AG04450 (cell line): ENCODE measurements around the gene FAM131A. TPM values are rescaled to one million over a fixed set of nuclear protein-coding genes. Genes with fewer than 3 reads are reported as not detected.
A peak's percentile ranks its signal among the peaks of the same experiment; 100 is the strongest.

Experiments used
- CTCF ChIA-PET: fragments of 300-600, 350-600 bp; formaldehyde crosslinking; extraction: SDS; loops from one replicate; lab custom pipeline; 2022; ENCODE audit warnings: antibody characterized with exemption, inconsistent platforms; lab: Charles Lee
- POLR2A ChIA-PET: fragments of 350-600 bp; formaldehyde crosslinking; extraction: SDS; loops from one replicate; lab custom pipeline; 2021; ENCODE audit warnings: antibody characterized with exemption, inconsistent platforms; lab: Yijun Ruan, JAX
- DNase-seq: peaks from one replicate; pipeline ENCODE4 v3.0.0-alpha.2; 2011; ENCODE audit warnings: low read depth, low spot score
- H3K27ac ChIP-seq: one replicate; pipeline ENCODE4 v1.5.1; 2012; ENCODE audit warnings: low read depth, low read length, control low read depth
- H3K27me3 ChIP-seq: one replicate; pipeline ENCODE4 v1.6.0; 2012; ENCODE audit warnings: low read length; ENCODE audit not compliant: control insufficient read depth, insufficient read depth
- H3K4me3 ChIP-seq: 2 replicates; pipeline ENCODE4 v1.5.1; 2011; ENCODE audit warnings: mild to moderate bottlenecking, low read depth, low read length, control low read depth
- H3K9me3 ChIP-seq: 2 replicates; pipeline ENCODE4 v1.5.1; 2012; ENCODE audit warnings: low read length; ENCODE audit not compliant: control insufficient read depth, insufficient read depth
- polyA plus RNA-seq: library from polyadenylated mRNA; depleted of rRNA; stranded (reverse); fragments of >200 nt; gene quantifications from 2 replicates; pipeline ENCODE4 v1.2.3, GENCODE V29; 2011
- TF ChIP-seq, protein P1 (sequence below): IDR thresholded peaks from 2 replicates; pipeline ENCODE4 v1.5.1; 2011; ENCODE audit warnings: low read depth, low read length, control low read depth, inconsistent platforms

Gene FAM131A
- polyA plus RNA-seq, 1 experiment = 8.5 TPM

DNA sequence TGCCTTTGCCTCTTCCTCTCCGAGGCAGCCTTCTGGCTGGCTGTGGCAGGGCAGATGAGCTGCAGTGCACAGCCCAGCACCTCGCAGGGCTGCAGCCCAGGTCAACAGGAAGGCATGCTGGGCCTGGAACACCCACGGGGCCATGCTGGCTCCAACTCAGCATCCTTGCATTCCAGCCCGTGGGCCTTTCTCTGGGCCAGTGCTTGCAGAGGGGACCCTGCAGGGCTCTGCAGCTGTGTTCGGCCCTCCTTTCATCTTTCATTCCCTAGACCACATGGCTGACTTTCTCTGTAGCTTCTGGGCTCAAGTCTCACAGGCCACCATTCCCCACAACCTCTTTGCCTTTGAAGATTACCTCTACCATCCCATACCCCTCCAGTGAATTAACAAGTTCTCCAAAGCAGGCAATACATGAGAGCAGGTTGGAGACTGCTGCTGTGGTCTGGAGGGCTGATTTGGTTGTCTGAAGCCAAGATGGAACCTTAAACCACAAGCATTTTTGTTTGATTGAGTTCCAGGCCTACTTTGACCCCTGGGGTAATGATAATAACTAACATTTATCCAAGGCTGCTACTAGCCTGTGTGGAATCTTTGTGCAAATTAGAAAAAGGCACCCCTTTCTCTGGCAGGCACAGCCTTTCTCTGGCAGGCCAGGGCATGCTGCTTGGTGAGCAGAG lies 5.9 kb downstream of the FAM131A start:
- no peak for DNase-seq
- Histone ChIP-seq H3K4me3 (no peak overlapping the region), H3K27me3 (no peaks in the 10 kb centered on the region), H3K27ac (no peak overlapping the region), H3K9me3 (no peaks in the 10 kb centered on the region; the same call in 1 of the 2 replicates)
- ChIA-PET CTCF (interaction anchor here (0.8 kb wide), 1 partner anchor 10 kb away, joined by 3 read pairs; no protein-coding TSS in a partner anchor), POLR2A (no interaction called here)
- TF ChIP-seq, protein P1, sequence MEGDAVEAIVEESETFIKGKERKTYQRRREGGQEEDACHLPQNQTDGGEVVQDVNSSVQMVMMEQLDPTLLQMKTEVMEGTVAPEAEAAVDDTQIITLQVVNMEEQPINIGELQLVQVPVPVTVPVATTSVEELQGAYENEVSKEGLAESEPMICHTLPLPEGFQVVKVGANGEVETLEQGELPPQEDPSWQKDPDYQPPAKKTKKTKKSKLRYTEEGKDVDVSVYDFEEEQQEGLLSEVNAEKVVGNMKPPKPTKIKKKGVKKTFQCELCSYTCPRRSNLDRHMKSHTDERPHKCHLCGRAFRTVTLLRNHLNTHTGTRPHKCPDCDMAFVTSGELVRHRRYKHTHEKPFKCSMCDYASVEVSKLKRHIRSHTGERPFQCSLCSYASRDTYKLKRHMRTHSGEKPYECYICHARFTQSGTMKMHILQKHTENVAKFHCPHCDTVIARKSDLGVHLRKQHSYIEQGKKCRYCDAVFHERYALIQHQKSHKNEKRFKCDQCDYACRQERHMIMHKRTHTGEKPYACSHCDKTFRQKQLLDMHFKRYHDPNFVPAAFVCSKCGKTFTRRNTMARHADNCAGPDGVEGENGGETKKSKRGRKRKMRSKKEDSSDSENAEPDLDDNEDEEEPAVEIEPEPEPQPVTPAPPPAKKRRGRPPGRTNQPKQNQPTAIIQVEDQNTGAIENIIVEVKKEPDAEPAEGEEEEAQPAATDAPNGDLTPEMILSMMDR = no peak

DNA sequence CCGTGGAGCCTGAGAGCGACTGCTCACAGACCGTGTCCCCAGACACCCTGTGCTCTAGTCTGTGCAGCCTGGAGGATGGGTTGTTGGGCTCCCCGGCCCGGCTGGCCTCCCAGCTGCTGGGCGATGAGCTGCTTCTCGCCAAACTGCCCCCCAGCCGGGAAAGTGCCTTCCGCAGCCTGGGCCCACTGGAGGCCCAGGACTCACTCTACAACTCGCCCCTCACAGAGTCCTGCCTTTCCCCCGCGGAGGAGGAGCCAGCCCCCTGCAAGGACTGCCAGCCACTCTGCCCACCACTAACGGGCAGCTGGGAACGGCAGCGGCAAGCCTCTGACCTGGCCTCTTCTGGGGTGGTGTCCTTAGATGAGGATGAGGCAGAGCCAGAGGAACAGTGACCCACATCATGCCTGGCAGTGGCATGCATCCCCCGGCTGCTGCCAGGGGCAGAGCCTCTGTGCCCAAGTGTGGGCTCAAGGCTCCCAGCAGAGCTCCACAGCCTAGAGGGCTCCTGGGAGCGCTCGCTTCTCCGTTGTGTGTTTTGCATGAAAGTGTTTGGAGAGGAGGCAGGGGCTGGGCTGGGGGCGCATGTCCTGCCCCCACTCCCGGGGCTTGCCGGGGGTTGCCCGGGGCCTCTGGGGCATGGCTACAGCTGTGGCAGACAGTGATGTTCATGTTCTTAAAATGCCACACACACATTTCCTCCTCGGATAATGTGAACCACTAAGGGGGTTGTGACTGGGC lies 7.3 kb downstream of the FAM131A start:
- Histone ChIP-seq H3K9me3 (no peaks in the 10 kb centered on the region), H3K27me3 (no peaks in the 10 kb centered on the region), H3K4me3 (no peak overlapping the region), H3K27ac (no peak overlapping the region)
- POLR2A ChIA-PET = interaction anchor here (2.0 kb wide), 1 partner anchor 8 kb away, joined by 10 read pairs; the partner anchor contains the start of gene FAM131A
- CTCF ChIA-PET = interaction anchor here (1.1 kb wide), 1 partner anchor 9 kb away, joined by 3 read pairs; no protein-coding TSS in a partner anchor
- DNase-seq = no peak
- TF ChIP-seq, protein P1 = no peak

DNA sequence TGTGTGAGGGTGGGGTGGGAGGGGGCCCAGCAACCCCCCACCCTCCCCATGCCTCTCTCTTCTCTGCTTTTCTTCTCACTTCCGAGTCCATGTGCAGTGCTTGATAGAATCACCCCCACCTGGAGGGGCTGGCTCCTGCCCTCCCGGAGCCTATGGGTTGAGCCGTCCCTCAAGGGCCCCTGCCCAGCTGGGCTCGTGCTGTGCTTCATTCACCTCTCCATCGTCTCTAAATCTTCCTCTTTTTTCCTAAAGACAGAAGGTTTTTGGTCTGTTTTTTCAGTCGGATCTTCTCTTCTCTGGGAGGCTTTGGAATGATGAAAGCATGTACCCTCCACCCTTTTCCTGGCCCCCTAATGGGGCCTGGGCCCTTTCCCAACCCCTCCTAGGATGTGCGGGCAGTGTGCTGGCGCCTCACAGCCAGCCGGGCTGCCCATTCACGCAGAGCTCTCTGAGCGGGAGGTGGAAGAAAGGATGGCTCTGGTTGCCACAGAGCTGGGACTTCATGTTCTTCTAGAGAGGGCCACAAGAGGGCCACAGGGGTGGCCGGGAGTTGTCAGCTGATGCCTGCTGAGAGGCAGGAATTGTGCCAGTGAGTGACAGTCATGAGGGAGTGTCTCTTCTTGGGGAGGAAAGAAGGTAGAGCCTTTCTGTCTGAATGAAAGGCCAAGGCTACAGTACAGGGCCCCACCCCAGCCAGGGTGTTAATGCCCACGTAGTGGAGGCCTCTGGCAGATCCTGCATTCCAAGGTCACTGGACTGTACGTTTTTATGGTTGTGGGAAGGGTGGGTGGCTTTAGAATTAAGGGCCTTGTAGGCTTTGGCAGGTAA lies 8.1 kb downstream of the FAM131A start:
- Histone ChIP-seq H3K27ac (no peak overlapping the region), H3K4me3 (no peak overlapping the region), H3K9me3 (no peaks in the 10 kb centered on the region), H3K27me3 (no peaks in the 10 kb centered on the region)
- ChIA-PET CTCF (interaction anchor here (1.1 kb wide), 1 partner anchor 8 kb away, joined by 3 read pairs; no protein-coding TSS in a partner anchor), POLR2A (interaction anchor here (0.8 to 2.0 kb wide), 2 partner anchors 8 to 17 kb away, joined by 3 to 10 read pairs; partner anchors contain the start of gene FAM131A)
- DNase-seq = no peak
- TF ChIP-seq, protein P1 = peak; percentile 43

DNA sequence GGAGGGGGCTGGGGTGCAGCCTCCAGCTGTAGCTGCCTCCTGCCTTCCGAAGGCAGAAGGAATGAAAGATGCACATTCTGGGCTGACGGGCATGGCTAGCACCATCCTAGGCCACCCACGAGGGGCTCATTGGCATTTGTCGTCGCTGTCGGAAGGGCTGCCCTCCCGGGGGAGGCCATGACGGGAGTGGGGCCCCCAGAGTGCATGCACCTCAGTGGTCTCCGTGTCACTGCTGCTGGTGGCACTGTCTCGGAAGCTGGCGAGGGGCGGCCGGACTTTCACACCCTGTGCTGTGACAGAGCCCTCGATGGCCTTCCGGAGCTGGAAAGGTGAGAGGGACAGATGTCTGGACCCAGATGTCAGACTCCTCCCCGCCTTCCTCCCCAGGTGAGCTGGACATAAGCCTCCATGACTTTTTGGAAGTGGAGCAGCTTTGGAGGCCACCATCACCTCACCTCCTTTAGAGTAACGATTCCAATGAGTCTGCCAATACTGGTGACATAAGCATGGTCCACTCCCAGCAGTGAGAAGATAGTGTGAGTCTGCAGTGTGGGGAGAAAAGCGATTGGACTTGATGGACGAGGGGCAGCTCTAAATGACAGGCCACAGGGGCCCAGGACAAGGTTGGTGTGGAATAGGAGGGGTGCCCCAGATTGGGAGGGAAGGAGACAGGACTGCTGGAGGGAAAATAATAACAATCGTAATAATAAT lies 9.2 kb downstream of the FAM131A start:
- H3K4me3 ChIP-seq = no peak overlapping the region
- H3K9me3 ChIP-seq = no peaks in the 10 kb centered on the region
- TF ChIP-seq, protein P1 = no peak
- no peak for DNase-seq
- H3K27ac ChIP-seq = no peak overlapping the region
- CTCF ChIA-PET = interaction anchor here (0.5 to 1.4 kb wide), 2 partner anchors 25 to 196 kb away, joined by 3 to 6 read pairs; no protein-coding TSS in a partner anchor
- H3K27me3 ChIP-seq = no peaks in the 10 kb centered on the region
- POLR2A ChIA-PET = interaction anchor here (0.8 to 2.0 kb wide), 2 partner anchors 10 to 16 kb away, joined by 3 to 10 read pairs; partner anchors contain the start of gene FAM131A
